GM12865 (cell line): Measurements from ENCODE around the gene SLC10A4.

Experiments used
- DNase-seq: peaks from one replicate; pipeline ENCODE4 v3.0.0; 2010; ENCODE audit warnings: low read depth
- H3K4me3 ChIP-seq: 2 replicates; pipeline ENCODE4 v1.5.1; 2011; ENCODE audit warnings: mild to moderate bottlenecking, low read depth, low read length, control low read depth
- TF ChIP-seq, protein P1 (sequence below): IDR thresholded peaks from 2 replicates; pipeline ENCODE4 v1.5.1; 2011; ENCODE audit warnings: low read length, control low read depth, low read depth, inconsistent platforms; ENCODE audit not compliant: insufficient read depth; ENCODE audit errors: missing control alignments

Gene SLC10A4

GRCh38 chr4:48509543-48509942 is 26.4 kb downstream of the SLC10A4 start:
- TF ChIP-seq, protein P1, sequence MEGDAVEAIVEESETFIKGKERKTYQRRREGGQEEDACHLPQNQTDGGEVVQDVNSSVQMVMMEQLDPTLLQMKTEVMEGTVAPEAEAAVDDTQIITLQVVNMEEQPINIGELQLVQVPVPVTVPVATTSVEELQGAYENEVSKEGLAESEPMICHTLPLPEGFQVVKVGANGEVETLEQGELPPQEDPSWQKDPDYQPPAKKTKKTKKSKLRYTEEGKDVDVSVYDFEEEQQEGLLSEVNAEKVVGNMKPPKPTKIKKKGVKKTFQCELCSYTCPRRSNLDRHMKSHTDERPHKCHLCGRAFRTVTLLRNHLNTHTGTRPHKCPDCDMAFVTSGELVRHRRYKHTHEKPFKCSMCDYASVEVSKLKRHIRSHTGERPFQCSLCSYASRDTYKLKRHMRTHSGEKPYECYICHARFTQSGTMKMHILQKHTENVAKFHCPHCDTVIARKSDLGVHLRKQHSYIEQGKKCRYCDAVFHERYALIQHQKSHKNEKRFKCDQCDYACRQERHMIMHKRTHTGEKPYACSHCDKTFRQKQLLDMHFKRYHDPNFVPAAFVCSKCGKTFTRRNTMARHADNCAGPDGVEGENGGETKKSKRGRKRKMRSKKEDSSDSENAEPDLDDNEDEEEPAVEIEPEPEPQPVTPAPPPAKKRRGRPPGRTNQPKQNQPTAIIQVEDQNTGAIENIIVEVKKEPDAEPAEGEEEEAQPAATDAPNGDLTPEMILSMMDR: no peak
- H3K4me3 ChIP-seq: no peak overlapping the region
- no peak for DNase-seq

DNA sequence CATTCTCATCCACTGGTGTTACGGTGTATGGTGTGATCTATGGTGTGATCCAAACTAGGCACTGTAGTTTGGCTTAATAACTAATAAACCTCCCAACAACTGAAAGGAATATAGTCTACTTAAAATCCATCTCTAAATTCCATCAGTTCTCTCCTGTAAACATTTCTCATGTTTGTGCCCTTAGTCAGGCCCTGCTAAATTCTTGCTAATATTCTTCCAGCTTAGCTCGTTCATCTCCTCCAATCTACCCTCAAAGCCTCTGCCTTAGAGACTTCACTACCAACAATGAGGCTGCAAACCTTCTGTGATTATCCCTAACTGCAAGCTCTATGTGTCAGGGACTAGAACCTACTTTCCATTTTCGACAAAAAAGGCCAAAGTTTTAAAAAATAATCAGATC is 35.0 kb downstream of the SLC10A4 start:
- H3K4me3 ChIP-seq: no peak overlapping the region
- TF ChIP-seq, protein P1: no peak
- no peak for DNase-seq

DNA sequence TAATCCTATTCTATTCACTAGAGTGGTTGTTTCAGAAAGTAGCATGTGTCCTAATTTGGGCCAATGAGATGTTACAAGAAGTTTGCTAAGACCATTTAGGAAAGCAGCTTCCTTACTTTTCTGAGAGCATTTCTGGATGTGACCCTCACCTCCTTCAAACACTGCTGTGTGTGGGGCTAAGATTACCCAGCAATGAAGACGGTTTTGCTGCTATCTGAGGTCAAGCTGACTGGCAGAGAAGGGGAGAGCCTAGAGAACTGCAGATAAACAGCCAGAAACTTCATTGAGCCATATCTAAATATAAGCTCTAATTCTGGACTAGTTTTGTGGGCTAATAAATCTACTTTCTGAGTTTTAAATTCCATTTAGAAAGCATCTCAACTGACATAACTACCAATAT is 43.3 kb downstream of the SLC10A4 start:
- no peak for DNase-seq
- H3K4me3 ChIP-seq: no peak overlapping the region
- TF ChIP-seq, protein P1: no peak

DNA sequence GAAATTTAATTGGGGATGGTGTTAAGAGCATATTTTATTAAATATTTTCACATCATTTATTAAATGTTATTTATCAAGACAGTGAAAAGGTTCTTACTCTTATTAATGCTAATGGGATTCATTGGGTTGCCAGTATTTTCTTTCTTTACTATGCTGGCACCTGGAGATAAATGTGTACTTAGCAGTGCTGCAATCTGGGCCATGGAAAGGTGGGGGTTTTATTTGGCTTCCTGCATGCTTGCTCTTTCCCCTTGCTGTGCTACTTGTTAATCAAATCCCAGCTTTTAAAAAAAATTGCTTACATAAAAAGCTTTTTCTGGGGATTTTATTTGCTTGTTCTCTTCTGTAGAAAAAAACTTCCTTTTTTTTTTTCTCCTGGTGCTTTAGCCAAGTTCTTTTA is 55.2 kb downstream of the SLC10A4 start:
- TF ChIP-seq, protein P1: no peak
- H3K4me3 ChIP-seq: no peak overlapping the region
- DNase-seq: no peak
